Heart right ventricle (tissue), 16 donors: Measurements from ENCODE around the gene SEMA3G. TPM values are rescaled to one million over a fixed set of nuclear protein-coding genes. Genes with fewer than 3 reads are reported as not detected.

Experiments
- ATAC-seq, 8 donors: fragments of 200-7000 bp; cut with Tn5 transposase; one replicate each; pipeline ENCODE4 v1.9.1; 2020; ENCODE audit warnings: mild to moderate bottlenecking in 8 of 8, moderate library complexity in 8 of 8, moderate number of reproducible peaks in 1 of 8
- DNase-seq, 2 donors: peaks; one replicate each; pipeline ENCODE4 v3.0.0-alpha.2; 2020
- H3K27ac ChIP-seq, 10 donors: fragments of 200-600 bp; sonication (generic) in 2 of 10; one replicate each; pipeline versions ENCODE4 v1.5.0 to v1.8.0; 2020 to 2022; ENCODE audit warnings: mild to moderate bottlenecking in 3 of 10
- H3K27me3 ChIP-seq, 7 donors: fragments of 200-600 bp; one replicate each; pipeline ENCODE4 v1.8.0; 2021 to 2022; ENCODE audit warnings: mild to moderate bottlenecking in 2 of 7
- H3K36me3 ChIP-seq, 9 donors: fragments of 200-600 bp; sonication (generic) in 1 of 9; one replicate each; pipeline versions ENCODE4 v1.5.0 to v1.8.0; 2020 to 2022; ENCODE audit warnings: mild to moderate bottlenecking in 2 of 9
- H3K4me1 ChIP-seq, 9 donors: fragments of 200-600 bp; sonication (generic) in 1 of 9; one replicate each; pipeline versions ENCODE4 v1.5.0 to v1.8.0; 2020 to 2022; ENCODE audit warnings: mild to moderate bottlenecking in 4 of 9
- H3K4me3 ChIP-seq, 10 donors: fragments of 200-600 bp; sonication (generic) in 2 of 10; one replicate each; pipeline versions ENCODE4 v1.5.0 to v1.8.0; 2020 to 2022; ENCODE audit warnings: mild to moderate bottlenecking in 7 of 10, moderate library complexity in 2 of 10
- H3K9me3 ChIP-seq, 11 donors: fragments of 200-600 bp in 10 of 11; sonication (generic) in 2 of 11; one replicate each; pipeline versions ENCODE4 v1.5.0 to v1.8.0; 2013 to 2022; ENCODE audit warnings: mild to moderate bottlenecking in 2 of 11, control low read depth in 1 of 11, moderate library complexity in 1 of 11
- WGBS, 2 donors: extraction: QIAGEN DNeasy Blood & Tissue Kit; methylation state at CpG; one replicate each; pipeline ENCODE4 v1.1.7; 2013; ENCODE audit warnings: inconsistent platforms in 1 of 2; 5-methylcytosine and 5-hydroxymethylcytosine counted together
- intact Hi-C, 10 donors: fragments of 100-400 bp; cut with DNase I; formaldehyde crosslinking; loops; one replicate each; pipeline versions ENCODE4 v1.11.1 to v1.14.2; 2022
- polyA plus RNA-seq, 2 donors: library from polyadenylated mRNA; stranded (reverse); fragments of 200-250 nt; gene quantifications; one replicate each; pipeline ENCODE4 v1.2.3, GENCODE V29; 2013
- total RNA-seq, 10 donors: library from RNA; stranded (reverse); fragmentation: NEBNext Ultra II Directional in 3 of 10; extraction: Animal tissue kit (Norgen Biotek cat#: 25700) in 3 of 10; gene quantifications; one replicate each; pipeline versions ENCODE4 v1.2.1 to v1.2.4, GENCODE V29; 2021 to 2023
- TF ChIP-seq, protein P1 (sequence below), 9 donors: fragments of 200-600 bp; sonication (generic) in 2 of 9; IDR thresholded peaks; one replicate each; pipeline versions ENCODE4 v1.5.0 to v1.8.0; 2021 to 2022; ENCODE audit warnings: antibody characterized with exemption in 9 of 9, mild to moderate bottlenecking in 5 of 9, moderate library complexity in 1 of 9
- donor health status: Arrhythmogenic right ventricular cardiomyopathy.
- donor health status: ischemic (EF 13 %, LVEDD 7.1; RV severe dilation, severe dysfunction).
- donor health status: healthy with polysubstance abuse.
- donor health status: DM: no; HTN: yes; CAD: no.
- donor health status: DM: no; HTN: no; CAD: no.
- donor health status: ischemic (EF 25% LVEDD 6.9; RV normal size, moderate dysfunction).
- donor health status: ischemic (EF 25% LVEDD 5.7; RV mildly dilated, moderate dysfunction).
- donor health status: healthy.
- donor health status: DM: yes; HTN: yes; CAD: no.
- donor health status: Ischemic cardiomyopathy.
- donor health status: ischemic (EF 35%, LVEDD 5.7; RV mildly dilated, moderate dysfunction).
- donor health status: nonischemic (EF 11% LVEDD 7.7; RV severe dilation, severe dysfunction).
- donor health status: DM: yes; HTN: yes; CAD: no.
- donor health status: PGD.
- donor health status: ischemic (EF 29% LVEDD 5.4; RV normal size, mild dysfunction).
- donor health status: nonischemic (EF 23%, LVEDD 6.1; RV moderate dilation, normal function).

SEMA3G gene
- total and polyA plus RNA-seq, 12 donors: 8.3 to 17.8 (median 15.0) TPM

- Histone ChIP-seq H3K27me3 (no peaks in the 10 kb centered on the region), H3K4me3 (no peak overlapping the region), H3K27ac (no peak overlapping the region), H3K9me3 (no peaks in the 10 kb centered on the region), H3K4me1 (peaks cover 0 to 17% (median 9%) of the 10 kb centered on the region in 9 donors), H3K36me3 (peaks cover 0 to 78% (median 32%) of the 10 kb centered on the region in 9 donors)
- WGBS, 2 donors: 90 to 91% methylated on average over 13 of the region's 13 CpGs
- no peak for DNase-seq
- TF ChIP-seq, protein P1, sequence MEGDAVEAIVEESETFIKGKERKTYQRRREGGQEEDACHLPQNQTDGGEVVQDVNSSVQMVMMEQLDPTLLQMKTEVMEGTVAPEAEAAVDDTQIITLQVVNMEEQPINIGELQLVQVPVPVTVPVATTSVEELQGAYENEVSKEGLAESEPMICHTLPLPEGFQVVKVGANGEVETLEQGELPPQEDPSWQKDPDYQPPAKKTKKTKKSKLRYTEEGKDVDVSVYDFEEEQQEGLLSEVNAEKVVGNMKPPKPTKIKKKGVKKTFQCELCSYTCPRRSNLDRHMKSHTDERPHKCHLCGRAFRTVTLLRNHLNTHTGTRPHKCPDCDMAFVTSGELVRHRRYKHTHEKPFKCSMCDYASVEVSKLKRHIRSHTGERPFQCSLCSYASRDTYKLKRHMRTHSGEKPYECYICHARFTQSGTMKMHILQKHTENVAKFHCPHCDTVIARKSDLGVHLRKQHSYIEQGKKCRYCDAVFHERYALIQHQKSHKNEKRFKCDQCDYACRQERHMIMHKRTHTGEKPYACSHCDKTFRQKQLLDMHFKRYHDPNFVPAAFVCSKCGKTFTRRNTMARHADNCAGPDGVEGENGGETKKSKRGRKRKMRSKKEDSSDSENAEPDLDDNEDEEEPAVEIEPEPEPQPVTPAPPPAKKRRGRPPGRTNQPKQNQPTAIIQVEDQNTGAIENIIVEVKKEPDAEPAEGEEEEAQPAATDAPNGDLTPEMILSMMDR (IDR thresholded peaks at IDR 0.05): no peak
- intact Hi-C loops: no loop called here
- ATAC-seq: no peak
Observed at GRCh38 chr3:52397676-52398399, 47.1 kb downstream of the SEMA3G start.

- no peaks in the 10 kb centered on the region for H3K27me3 ChIP-seq
- intact Hi-C loops: no loop called here
Observed at GRCh38 chr3:52396907-52397591, 47.9 kb downstream of the SEMA3G start.

GRCh38 chr3:52396011-52396906 is 48.6 kb downstream of the SEMA3G start:
- no peaks in the 10 kb centered on the region for H3K27me3 ChIP-seq
- 93 to 95% methylated on average over 25 of the region's 25 CpGs for WGBS, 2 donors
- TF ChIP-seq, protein P1 (IDR thresholded peaks at IDR 0.05): no peak
- DNase-seq (no peak), ATAC-seq (no peak)
- H3K4me3 ChIP-seq: no peak overlapping the region
- H3K4me1 ChIP-seq: peaks cover 0 to 17% (median 9%) of the 10 kb centered on the region in 9 donors
- no peaks in the 10 kb centered on the region for H3K9me3 ChIP-seq
- intact Hi-C loops: no loop called here
- H3K27ac ChIP-seq: no peak overlapping the region
- peaks cover 0 to 76% (median 23%) of the 10 kb centered on the region in 9 donors for H3K36me3 ChIP-seq

More at GRCh38 chr3:52396907-52397591, 47.9 kb downstream of the SEMA3G start:
- H3K36me3 ChIP-seq: peaks cover 0 to 76% (median 25%) of the 10 kb centered on the region in 9 donors
- DNase-seq (no peak), ATAC-seq (no peak)
- no peaks in the 10 kb centered on the region for H3K9me3 ChIP-seq
- WGBS, 2 donors: 89 to 92% methylated on average over 10 of the region's 10 CpGs
- H3K27ac ChIP-seq: no peak overlapping the region
- TF ChIP-seq, protein P1 (IDR thresholded peaks at IDR 0.05): no peak
- H3K4me3 ChIP-seq: no peak overlapping the region
- H3K4me1 ChIP-seq: peaks cover 0 to 17% (median 9%) of the 10 kb centered on the region in 9 donors

- peaks cover 0 to 76% (median 19%) of the 10 kb centered on the region in 9 donors for H3K36me3 ChIP-seq
- peaks cover 0 to 13% (median 9%) of the 10 kb centered on the region in 9 donors for H3K4me1 ChIP-seq
- no peak overlapping the region for H3K27ac ChIP-seq
- DNase-seq (no peak), ATAC-seq (no peak)
- no peak overlapping the region for H3K4me3 ChIP-seq
- WGBS, 2 donors: 87 to 89% methylated on average over 8 of the region's 8 CpGs
- intact Hi-C loops: no loop called here
- no peaks in the 10 kb centered on the region for H3K27me3 ChIP-seq
- no peaks in the 10 kb centered on the region for H3K9me3 ChIP-seq
- TF ChIP-seq, protein P1 (IDR thresholded peaks at IDR 0.05): no peak
Observed at GRCh38 chr3:52395503-52395865, 49.4 kb downstream of the SEMA3G start.
